LNCAP (cell line): ENCODE measurements around the gene C22orf39.

ENCODE experiments used
- TF ChIP-seq, protein P1 (sequence below): fragments of 450-650 bp; IDR thresholded peaks from 2 replicates; pipeline ENCODE4 v1.5.1; 2017; ENCODE audit warnings: mild to moderate bottlenecking

C22orf39 gene

DNA sequence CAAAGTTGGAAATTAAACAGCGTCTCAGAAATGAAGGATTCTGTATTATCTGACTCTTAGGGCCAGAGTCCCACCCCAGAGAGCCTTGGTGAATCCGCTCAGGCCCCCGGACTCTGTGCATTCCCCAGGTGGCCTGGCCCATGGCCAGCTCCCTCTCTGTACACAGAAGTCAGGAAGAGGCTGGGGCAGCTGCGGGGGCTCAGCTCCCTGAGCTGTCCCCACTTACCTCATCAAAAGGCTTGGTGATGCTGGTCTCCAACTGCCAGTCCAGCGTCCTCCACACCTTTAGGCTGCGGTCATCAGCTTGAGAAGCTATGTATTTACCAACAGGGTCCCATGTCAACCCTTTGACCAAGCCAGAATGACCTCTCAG, 51.0 kb downstream of the C22orf39 start:
- TF ChIP-seq, protein P1, sequence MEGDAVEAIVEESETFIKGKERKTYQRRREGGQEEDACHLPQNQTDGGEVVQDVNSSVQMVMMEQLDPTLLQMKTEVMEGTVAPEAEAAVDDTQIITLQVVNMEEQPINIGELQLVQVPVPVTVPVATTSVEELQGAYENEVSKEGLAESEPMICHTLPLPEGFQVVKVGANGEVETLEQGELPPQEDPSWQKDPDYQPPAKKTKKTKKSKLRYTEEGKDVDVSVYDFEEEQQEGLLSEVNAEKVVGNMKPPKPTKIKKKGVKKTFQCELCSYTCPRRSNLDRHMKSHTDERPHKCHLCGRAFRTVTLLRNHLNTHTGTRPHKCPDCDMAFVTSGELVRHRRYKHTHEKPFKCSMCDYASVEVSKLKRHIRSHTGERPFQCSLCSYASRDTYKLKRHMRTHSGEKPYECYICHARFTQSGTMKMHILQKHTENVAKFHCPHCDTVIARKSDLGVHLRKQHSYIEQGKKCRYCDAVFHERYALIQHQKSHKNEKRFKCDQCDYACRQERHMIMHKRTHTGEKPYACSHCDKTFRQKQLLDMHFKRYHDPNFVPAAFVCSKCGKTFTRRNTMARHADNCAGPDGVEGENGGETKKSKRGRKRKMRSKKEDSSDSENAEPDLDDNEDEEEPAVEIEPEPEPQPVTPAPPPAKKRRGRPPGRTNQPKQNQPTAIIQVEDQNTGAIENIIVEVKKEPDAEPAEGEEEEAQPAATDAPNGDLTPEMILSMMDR = no peak

DNA sequence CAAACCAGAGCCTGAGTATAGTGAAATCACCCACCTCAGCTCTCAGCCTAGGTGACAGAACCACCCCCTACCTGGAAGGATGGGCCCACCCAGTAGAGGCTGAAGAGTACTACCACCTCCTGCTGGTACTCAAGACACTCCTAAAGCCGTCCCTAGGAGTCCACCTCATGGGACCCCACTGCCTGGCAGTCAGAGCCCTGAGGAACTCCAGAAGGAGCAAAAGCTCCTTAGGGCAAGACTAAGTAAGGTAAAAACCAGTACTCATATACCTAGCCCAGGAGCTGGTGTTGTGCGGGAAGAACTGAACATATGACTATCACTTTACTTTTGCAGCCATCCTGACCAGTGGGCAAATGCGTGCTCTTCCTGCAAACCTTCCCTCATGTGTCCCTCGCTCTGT, 52.2 kb downstream of the C22orf39 start:
- TF ChIP-seq, protein P1 = no peak

DNA sequence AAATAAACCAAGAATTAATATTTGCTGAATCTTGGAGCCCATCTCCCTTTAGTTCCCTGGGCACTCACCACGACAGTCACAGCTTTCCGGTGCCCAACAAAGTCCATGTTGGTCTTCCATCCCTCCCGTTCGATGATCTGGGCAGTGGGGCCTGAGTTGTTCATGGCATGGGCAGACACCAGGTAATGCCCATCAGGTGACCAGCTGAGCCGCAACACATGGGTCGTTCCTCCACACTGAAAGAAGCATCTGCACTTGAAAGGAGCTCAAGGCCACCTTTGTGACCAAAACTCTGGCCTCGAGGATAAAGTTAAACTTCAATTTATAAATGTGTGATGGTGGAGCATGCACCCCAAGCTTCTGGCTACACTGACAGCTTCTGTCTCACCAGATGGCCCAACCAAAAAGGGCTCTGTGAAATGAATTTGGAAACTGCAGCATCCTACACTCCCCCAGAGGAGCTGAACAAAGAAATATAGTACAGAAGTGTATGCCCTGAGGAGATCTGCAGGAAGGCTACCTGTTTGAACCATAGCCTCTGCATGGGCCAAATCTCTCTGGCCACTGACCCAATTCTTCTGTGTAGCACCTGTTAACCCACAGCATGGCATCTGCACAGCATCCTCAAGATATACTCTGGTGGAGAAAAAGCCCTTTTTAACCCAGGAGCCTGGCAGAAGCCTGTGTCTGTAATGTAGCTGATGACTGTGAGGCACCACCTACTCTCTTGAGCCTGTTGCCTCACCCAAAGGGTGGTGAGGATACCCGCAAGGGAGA, 53.0 kb downstream of the C22orf39 start:
- TF ChIP-seq, protein P1 = no peak

DNA sequence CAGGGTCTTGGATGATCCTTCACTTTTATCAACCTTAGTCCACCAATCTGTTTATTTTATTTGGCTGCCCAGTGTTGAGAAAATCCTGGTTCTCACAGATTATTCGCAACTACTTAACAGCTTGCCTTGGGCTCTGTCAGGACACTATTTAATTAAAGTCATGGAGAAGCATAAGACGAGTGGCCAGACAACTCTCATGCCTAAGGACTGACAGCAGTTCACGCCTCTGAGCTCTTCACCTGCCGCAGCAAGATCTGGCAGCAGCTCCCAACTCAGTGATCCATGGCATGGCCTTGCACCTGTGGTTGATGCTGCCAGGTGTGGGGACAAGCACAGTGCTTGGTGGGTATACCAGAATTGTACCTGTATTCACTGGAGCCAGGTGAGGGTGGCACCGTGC, 53.8 kb downstream of the C22orf39 start:
- TF ChIP-seq, protein P1 = no peak
